Activated T-helper 1 cell treated with anti-CD3 and anti-CD28 coated beads, Interleukin-12 subunit alpha, Interleukin-12 subunit beta, Interleukin-2, Interleukin-4 antibody, amounts not matched to agents 30 ng/mL and 10 ng/mL and 1 ng/mL, durations not matched to agents 14 hours and 24 hours and 36 hours (primary cell): ENCODE measurements around the gene DPP6. TPM values are rescaled to one million over a fixed set of nuclear protein-coding genes. Genes with fewer than 3 reads are reported as not detected.

Experiments used
- DNase-seq: peaks from one replicate; pipeline ENCODE4 v3.0.0; 2021; ENCODE audit warnings: low spot score
- H3K27ac Mint-ChIP-seq: one replicate; pipeline ENCODE4 v1.8.0; 2021; ENCODE audit warnings: mild to moderate bottlenecking, mixed read lengths
- H3K27me3 Mint-ChIP-seq: one replicate; pipeline ENCODE4 v1.8.0; 2022; ENCODE audit warnings: mild to moderate bottlenecking, moderate library complexity, mixed read lengths; ENCODE audit not compliant: insufficient read depth
- H3K36me3 Mint-ChIP-seq: one replicate; pipeline ENCODE4 v1.8.0; 2021; ENCODE audit warnings: low read depth, mixed read lengths
- H3K4me1 Mint-ChIP-seq: one replicate; pipeline ENCODE4 v1.8.0; 2021; ENCODE audit warnings: low read depth, mixed read lengths
- H3K4me3 Mint-ChIP-seq: one replicate; pipeline ENCODE4 v1.8.0; 2021; ENCODE audit warnings: mild to moderate bottlenecking, moderate library complexity, mixed read lengths
- H3K9me3 Mint-ChIP-seq: one replicate; pipeline ENCODE4 v1.8.0; 2021; ENCODE audit warnings: mixed read lengths
- intact Hi-C: fragments of 100-400 bp; cut with micrococcal nuclease; formaldehyde crosslinking; loops from one replicate; pipeline ENCODE4 v1.15.1; 2024
- total RNA-seq: library from RNA; stranded (reverse); gene quantifications from 2 replicates; pipeline ENCODE4 v1.2.3, GENCODE V29; 2022

The DPP6 gene
- total RNA-seq, 1 donor from 2014 or later = not detected

- Mint-ChIP-seq H3K4me3 (no peak overlapping the region), H3K9me3 (peaks cover 25% of the 10 kb centered on the region), H3K27ac (no peak overlapping the region), H3K27me3 (no peaks in the 10 kb centered on the region), H3K36me3 (no peaks in the 10 kb centered on the region), H3K4me1 (no peaks in the 10 kb centered on the region)
- no peak for DNase-seq
- intact Hi-C loops = no loop called here
Measured at GRCh38 chr7:154726368-154726767, 674.2 kb downstream of the DPP6 start.

GRCh38 chr7:154729056-154729455, 676.9 kb downstream of the DPP6 start:
- no peak overlapping the region for H3K27ac Mint-ChIP-seq
- H3K27me3 Mint-ChIP-seq = no peaks in the 10 kb centered on the region
- no peaks in the 10 kb centered on the region for H3K4me1 Mint-ChIP-seq
- H3K9me3 Mint-ChIP-seq = peaks cover 25% of the 10 kb centered on the region
- intact Hi-C loops = no loop called here
- no peak overlapping the region for H3K4me3 Mint-ChIP-seq
- DNase-seq = no peak
- no peaks in the 10 kb centered on the region for H3K36me3 Mint-ChIP-seq

- no peaks in the 10 kb centered on the region for H3K4me1 Mint-ChIP-seq
Measured at GRCh38 chr7:154735766-154736165, 683.6 kb downstream of the DPP6 start.

DNA sequence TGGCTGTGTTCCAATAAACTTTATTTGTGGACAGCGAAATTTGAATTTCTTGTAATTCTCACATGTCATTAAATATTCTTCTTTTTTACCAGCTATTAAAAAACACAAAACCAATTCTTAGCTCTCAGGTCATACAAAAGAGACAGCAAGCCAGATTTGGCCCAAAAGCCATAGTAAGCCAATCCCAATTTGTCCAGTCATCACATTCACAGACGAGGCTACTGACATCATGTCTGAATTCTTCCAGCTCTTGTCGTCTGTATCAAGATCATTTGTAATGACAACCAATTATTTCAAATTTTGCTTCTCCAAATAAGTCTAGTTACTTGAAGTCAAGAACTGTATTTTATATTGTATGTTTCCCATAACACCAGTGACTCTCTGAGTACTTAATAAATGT, 684.2 kb downstream of the DPP6 start:
- intact Hi-C loops = no loop called here
- H3K4me1 Mint-ChIP-seq = no peaks in the 10 kb centered on the region
- H3K4me3 Mint-ChIP-seq = no peak overlapping the region
- no peaks in the 10 kb centered on the region for H3K27me3 Mint-ChIP-seq
- no peak overlapping the region for H3K27ac Mint-ChIP-seq
- H3K36me3 Mint-ChIP-seq = no peaks in the 10 kb centered on the region
- H3K9me3 Mint-ChIP-seq = no peaks in the 10 kb centered on the region
- no peak for DNase-seq

More at GRCh38 chr7:154735766-154736165, 683.6 kb downstream of the DPP6 start:
- intact Hi-C loops = no loop called here
- Mint-ChIP-seq H3K27ac (no peak overlapping the region), H3K36me3 (no peaks in the 10 kb centered on the region), H3K9me3 (no peaks in the 10 kb centered on the region), H3K4me3 (no peak overlapping the region), H3K27me3 (no peaks in the 10 kb centered on the region)
- DNase-seq = no peak

- intact Hi-C loops = no loop called here
- Mint-ChIP-seq H3K27ac (no peak overlapping the region), H3K4me3 (no peak overlapping the region), H3K4me1 (no peaks in the 10 kb centered on the region), H3K36me3 (no peaks in the 10 kb centered on the region), H3K27me3 (no peaks in the 10 kb centered on the region), H3K9me3 (no peaks in the 10 kb centered on the region)
- DNase-seq = no peak
Measured at GRCh38 chr7:154738216-154738615, 686.0 kb downstream of the DPP6 start.

- no peak for DNase-seq
- H3K4me1 Mint-ChIP-seq = no peaks in the 10 kb centered on the region
- H3K27me3 Mint-ChIP-seq = no peaks in the 10 kb centered on the region
- intact Hi-C loops = no loop called here
- no peak overlapping the region for H3K27ac Mint-ChIP-seq
- H3K36me3 Mint-ChIP-seq = no peaks in the 10 kb centered on the region
- no peak overlapping the region for H3K4me3 Mint-ChIP-seq
- H3K9me3 Mint-ChIP-seq = no peaks in the 10 kb centered on the region
Measured at GRCh38 chr7:154741131-154741530, 688.9 kb downstream of the DPP6 start.

- H3K4me1 Mint-ChIP-seq = no peaks in the 10 kb centered on the region
- H3K4me3 Mint-ChIP-seq = no peak overlapping the region
- H3K36me3 Mint-ChIP-seq = no peaks in the 10 kb centered on the region
- DNase-seq = no peak
- intact Hi-C loops = no loop called here
- no peak overlapping the region for H3K27ac Mint-ChIP-seq
- H3K27me3 Mint-ChIP-seq = no peaks in the 10 kb centered on the region
- H3K9me3 Mint-ChIP-seq = no peaks in the 10 kb centered on the region
Measured at GRCh38 chr7:154743206-154743605, 691.0 kb downstream of the DPP6 start.

GRCh38 chr7:154744256-154744860, 692.2 kb downstream of the DPP6 start:
- Mint-ChIP-seq H3K36me3 (no peaks in the 10 kb centered on the region), H3K4me3 (no peak overlapping the region), H3K27ac (no peak overlapping the region), H3K27me3 (no peaks in the 10 kb centered on the region), H3K4me1 (no peaks in the 10 kb centered on the region), H3K9me3 (no peaks in the 10 kb centered on the region)
- intact Hi-C loops = no loop called here
- no peak for DNase-seq

DNA sequence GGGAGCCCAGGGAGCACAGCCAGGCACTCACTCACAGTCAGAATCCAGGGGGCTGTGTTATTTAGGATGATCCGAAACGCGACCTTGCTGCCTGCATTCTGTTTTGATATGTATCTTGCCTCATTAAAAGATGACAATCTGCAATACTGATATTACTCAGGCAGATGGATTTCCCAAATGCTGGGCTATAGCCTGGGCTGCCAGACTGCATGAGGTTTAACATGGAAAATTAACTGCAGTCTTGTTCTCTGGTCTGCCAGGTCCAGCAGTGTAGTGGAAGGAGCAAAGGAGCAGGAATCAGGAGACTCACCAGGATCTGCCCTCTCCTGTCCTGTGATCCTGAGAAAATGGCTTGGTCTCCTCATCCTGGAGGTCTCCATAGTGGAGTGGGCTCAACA, 692.7 kb downstream of the DPP6 start:
- Mint-ChIP-seq H3K4me1 (no peaks in the 10 kb centered on the region), H3K4me3 (no peak overlapping the region), H3K27me3 (no peaks in the 10 kb centered on the region), H3K36me3 (no peaks in the 10 kb centered on the region), H3K27ac (no peak overlapping the region), H3K9me3 (no peaks in the 10 kb centered on the region)
- intact Hi-C loops = no loop called here
- DNase-seq = no peak

DNA sequence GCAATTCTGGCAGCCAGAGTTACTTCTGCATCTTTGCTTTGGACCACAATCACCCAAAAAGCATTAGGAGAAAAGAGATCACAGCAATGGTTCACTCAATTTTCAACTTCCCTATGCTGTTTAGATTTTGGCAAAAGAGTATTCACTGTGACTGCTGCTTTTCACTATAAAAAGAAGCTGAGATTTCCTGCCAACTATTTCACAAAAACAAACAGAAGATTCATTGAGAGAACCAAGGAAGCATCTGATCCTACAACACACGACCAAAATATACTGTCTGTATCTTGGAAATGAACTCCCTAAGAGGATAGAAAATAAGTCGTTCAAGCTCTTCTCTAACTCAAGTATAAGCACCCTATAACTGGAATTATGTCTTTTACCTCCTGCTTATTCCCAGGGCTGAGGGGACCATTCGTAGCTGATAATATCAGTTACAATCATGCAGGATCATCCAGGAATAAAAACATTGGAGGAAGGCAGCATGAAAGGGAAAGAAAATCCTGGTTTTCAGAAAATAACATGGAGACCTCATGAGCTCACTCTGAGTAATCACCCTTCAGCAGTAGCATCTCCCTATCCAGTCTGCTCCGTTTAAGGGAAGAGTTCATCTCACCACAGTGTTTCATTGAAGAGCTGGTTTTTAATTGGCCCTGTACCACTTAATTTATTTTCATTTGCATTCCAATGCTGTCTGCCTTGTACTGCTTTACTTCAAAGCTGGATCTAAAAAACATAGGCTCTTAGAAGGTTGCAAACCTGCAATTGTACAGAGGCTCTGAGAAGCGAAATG, 694.6 kb downstream of the DPP6 start:
- DNase-seq = no peak
- Mint-ChIP-seq H3K4me1 (no peaks in the 10 kb centered on the region), H3K4me3 (no peak overlapping the region), H3K27ac (no peak overlapping the region), H3K9me3 (no peaks in the 10 kb centered on the region), H3K36me3 (no peaks in the 10 kb centered on the region), H3K27me3 (no peaks in the 10 kb centered on the region)
- intact Hi-C loops = no loop called here

GRCh38 chr7:154748089-154748786, 696.0 kb downstream of the DPP6 start:
- Mint-ChIP-seq H3K9me3 (no peaks in the 10 kb centered on the region), H3K27me3 (no peaks in the 10 kb centered on the region), H3K4me1 (no peaks in the 10 kb centered on the region), H3K36me3 (no peaks in the 10 kb centered on the region), H3K4me3 (no peak overlapping the region), H3K27ac (no peak overlapping the region)
- intact Hi-C loops = no loop called here
- no peak for DNase-seq

DNA sequence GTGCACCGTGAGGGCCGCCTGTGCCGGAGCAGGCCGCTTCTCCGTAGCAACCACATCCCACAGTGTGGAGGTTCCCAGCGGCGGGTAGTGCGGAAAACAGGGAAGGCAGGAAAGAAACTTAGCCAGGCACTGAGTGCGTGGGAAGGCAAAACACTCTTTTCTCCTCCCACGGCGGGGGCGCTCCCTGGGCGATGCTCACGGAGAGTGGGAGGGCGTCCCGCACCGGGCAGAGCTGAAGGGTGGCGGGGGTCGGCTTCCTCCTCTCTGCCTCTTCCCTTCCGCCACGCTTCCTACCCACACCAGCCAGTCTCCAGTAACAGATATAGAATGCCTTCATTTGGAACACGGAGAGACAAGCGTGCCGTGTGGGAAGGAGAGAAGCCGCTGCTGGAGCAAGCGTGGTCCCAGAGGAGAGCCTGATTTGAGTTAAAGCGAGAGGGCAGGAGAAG, 698.2 kb downstream of the DPP6 start:
- intact Hi-C loops = no loop called here
- Mint-ChIP-seq H3K36me3 (no peaks in the 10 kb centered on the region), H3K4me3 (no peak overlapping the region), H3K9me3 (peaks cover 6% of the 10 kb centered on the region), H3K4me1 (no peaks in the 10 kb centered on the region), H3K27me3 (no peaks in the 10 kb centered on the region), H3K27ac (no peak overlapping the region)
- DNase-seq = no peak

- Mint-ChIP-seq H3K36me3 (no peaks in the 10 kb centered on the region), H3K27me3 (no peaks in the 10 kb centered on the region), H3K9me3 (peaks cover 6% of the 10 kb centered on the region), H3K27ac (no peak overlapping the region), H3K4me3 (no peak overlapping the region), H3K4me1 (no peaks in the 10 kb centered on the region)
- intact Hi-C loops = no loop called here
- no peak for DNase-seq
Measured at GRCh38 chr7:154753226-154753625, 701.0 kb downstream of the DPP6 start.
